Measurements from ENCODE around the gene MEX3D.

- no peak for TF ChIP-seq POLR2A (IDR thresholded peaks at IDR 0.05; ENCODE audit: low read depth, low read length)
- TF ChIP-seq TAF1 (IDR thresholded peaks at IDR 0.05; ENCODE audit: low read depth, low read length), result no peak
These were observed 44.3 kb upstream of the MEX3D start for GRCh38 chr19:1612114-1613086.
